ENCODE results near the gene PSAT1. TPM values are rescaled to one million over a fixed set of nuclear protein-coding genes. Genes with fewer than 3 reads are reported as not detected.

PSAT1 gene
- total and polyA plus RNA-seq, 2 of the 13 experiments (the other 11 are each of a cell fraction or from before 2014, with no cell fraction given), result 135 to 229 TPM

DNA sequence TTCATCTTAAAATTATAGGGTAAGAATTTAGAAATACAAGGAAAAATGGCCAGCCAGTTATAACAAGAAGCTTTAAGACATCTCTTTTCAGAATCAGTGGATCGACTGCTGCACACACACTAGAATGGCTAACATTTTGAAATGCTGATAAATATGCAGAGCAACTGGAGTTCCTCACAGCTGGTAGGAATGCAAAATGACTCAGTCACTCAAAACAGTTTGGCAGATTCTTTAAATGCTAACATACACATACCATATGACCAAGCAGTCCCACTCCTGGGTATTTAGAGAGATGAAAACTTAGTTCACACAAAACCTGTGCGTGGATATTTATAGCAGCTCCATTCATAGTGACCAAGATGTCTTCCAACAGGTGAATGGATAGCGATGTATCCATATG, 23.2 kb upstream of the PSAT1 start (continued):
- TF ChIP-seq, protein P1, sequence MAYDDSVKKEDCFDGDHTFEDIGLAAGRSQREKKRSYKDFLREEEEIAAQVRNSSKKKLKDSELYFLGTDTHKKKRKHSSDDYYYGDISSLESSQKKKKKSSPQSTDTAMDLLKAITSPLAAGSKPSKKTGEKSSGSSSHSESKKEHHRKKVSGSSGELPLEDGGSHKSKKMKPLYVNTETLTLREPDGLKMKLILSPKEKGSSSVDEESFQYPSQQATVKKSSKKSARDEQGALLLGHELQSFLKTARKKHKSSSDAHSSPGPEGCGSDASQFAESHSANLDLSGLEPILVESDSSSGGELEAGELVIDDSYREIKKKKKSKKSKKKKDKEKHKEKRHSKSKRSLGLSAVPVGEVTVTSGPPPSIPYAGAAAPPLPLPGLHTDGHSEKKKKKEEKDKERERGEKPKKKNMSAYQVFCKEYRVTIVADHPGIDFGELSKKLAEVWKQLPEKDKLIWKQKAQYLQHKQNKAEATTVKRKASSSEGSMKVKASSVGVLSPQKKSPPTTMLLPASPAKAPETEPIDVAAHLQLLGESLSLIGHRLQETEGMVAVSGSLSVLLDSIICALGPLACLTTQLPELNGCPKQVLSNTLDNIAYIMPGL (CRISPR knock-in tag; IDR thresholded peaks at IDR 0.05; ENCODE audit: borderline replicate concordance in 1 of 2, low read depth in 1 of 2), result no peak
- TF ChIP-seq, protein P2, sequence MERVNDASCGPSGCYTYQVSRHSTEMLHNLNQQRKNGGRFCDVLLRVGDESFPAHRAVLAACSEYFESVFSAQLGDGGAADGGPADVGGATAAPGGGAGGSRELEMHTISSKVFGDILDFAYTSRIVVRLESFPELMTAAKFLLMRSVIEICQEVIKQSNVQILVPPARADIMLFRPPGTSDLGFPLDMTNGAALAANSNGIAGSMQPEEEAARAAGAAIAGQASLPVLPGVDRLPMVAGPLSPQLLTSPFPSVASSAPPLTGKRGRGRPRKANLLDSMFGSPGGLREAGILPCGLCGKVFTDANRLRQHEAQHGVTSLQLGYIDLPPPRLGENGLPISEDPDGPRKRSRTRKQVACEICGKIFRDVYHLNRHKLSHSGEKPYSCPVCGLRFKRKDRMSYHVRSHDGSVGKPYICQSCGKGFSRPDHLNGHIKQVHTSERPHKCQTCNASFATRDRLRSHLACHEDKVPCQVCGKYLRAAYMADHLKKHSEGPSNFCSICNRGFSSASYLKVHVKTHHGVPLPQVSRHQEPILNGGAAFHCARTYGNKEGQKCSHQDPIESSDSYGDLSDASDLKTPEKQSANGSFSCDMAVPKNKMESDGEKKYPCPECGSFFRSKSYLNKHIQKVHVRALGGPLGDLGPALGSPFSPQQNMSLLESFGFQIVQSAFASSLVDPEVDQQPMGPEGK (CRISPR knock-in tag; IDR thresholded peaks at IDR 0.05), result no peak

DNA sequence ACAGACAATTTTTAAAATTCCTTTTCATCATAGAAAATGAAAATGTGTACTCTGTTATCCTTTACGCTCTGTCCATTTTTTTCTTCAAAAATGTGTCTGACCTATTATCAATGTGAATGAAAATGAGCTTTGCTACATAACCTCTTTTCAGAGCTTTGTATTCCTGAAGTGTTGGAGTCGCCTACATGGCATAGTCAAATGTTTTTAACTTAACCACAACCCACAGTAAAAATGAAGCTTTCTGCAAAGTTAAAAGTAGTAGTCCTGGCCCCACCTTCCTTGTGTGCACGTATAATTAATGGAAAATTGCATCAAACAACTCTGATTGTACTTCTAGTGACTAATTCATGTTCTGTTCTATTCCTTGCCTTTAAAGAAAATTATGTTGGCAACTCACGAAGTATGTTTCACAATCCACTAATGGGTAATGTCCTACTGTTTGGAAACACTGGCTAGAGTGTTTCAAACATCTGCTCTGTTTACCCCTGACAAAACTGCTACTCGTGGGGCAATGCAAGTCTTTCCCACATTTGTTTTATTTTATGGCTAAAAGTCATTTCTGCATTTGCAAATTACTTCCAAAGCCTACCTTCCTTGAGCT, 18.6 kb upstream of the PSAT1 start:
- peak; percentile 82 for ATAC-seq
- Histone ChIP-seq H3K79me2 (ENCODE audit: insufficient read depth, low read length) (no peaks in the 10 kb centered on the region), H3K27me3 (ENCODE audit: control insufficient read depth in 1 of 2, insufficient read depth in 2 of 2, low read length in 2 of 2) (no peaks in the 10 kb centered on the region), H3K27ac (ENCODE audit: extremely low read length, insufficient read depth, low read length) (peak overlapping the region; percentile 77), H3K9me3 (ENCODE audit: low read length) (no peaks in the 10 kb centered on the region), H3K36me3 (replicated peaks in 1 of 2; ENCODE audit: control insufficient read depth in 1 of 2, insufficient read depth in 2 of 2, low read length in 2 of 2) (no peaks in the 10 kb centered on the region), H3K4me3 (replicated peaks in 1 of 3; ENCODE audit: insufficient read depth in 1 of 3, low read depth in 2 of 3, low read length in 3 of 3) (peak overlapping the region in 2 of 3 experiments; percentile 19 to 25; a peak in 2 of 6 replicates), H3K4me2 (ENCODE audit: low read depth, low read length) (peak overlapping the region; percentile 59), H3K4me1 (ENCODE audit: insufficient read depth, low read length) (peaks cover 43% of the 10 kb centered on the region), H4K20me1 (ENCODE audit: insufficient read depth, low read length) (no peaks in the 10 kb centered on the region), H2AFZ (ENCODE audit: low read length) (peak overlapping the region; percentile 29), H3K9ac (ENCODE audit: insufficient read depth, low read depth, low read length) (peak overlapping the region; percentile 33)
- DNase-seq (ENCODE audit: low spot score), result peak; percentile 71
- intact Hi-C loops (cut with micrococcal nuclease; ENCODE audit: unreplicated experiment), result loop anchor here (2.0 to 5.0 kb wide), 2 partner anchors 17 to 49 kb away; no protein-coding TSS in a partner anchor
- 28% methylated on average over 5 of the region's 5 CpGs for WGBS (ENCODE audit: low lambda C conversion rate)
- CTCF ChIA-PET (ENCODE audit: low intra/inter-chr PET ratio, low total read pairs), result interaction anchor here (1.1 kb wide), 1 partner anchor 18 kb away, joined by 3 read pairs; no protein-coding TSS in a partner anchor
- no TSS peak for BruUV-seq (replicated peaks)
- in situ Hi-C loops (cut with HindIII; ENCODE audit: extremely low pct_ligation_motif_present, low pct_unique_long_range_greater_than_20kb), result no loop called here
- peak; percentile 76 for FAIRE-seq
- POLR2A ChIA-PET, result interaction anchor here (1.1 to 6.9 kb wide), 2 partner anchors 9 to 18 kb away, joined by 3 to 114 read pairs; partner anchors contain the start of gene PSAT1
- TF ChIP-seq FOXA3 (CRISPR knock-in tag; IDR thresholded peaks at IDR 0.05), result peak; percentile 59; the same call in 1 of the 2 replicates
- TF ChIP-seq CEBPB (IDR thresholded peaks at IDR 0.05; ENCODE audit: borderline replicate concordance, low read depth, low read length), result peak; percentile 94
- TF ChIP-seq, protein P3, sequence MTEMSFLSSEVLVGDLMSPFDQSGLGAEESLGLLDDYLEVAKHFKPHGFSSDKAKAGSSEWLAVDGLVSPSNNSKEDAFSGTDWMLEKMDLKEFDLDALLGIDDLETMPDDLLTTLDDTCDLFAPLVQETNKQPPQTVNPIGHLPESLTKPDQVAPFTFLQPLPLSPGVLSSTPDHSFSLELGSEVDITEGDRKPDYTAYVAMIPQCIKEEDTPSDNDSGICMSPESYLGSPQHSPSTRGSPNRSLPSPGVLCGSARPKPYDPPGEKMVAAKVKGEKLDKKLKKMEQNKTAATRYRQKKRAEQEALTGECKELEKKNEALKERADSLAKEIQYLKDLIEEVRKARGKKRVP (CRISPR knock-in tag; IDR thresholded peaks at IDR 0.05), result peak in 1 of 2 experiments; percentile 80; a peak in 2 of 4 replicates
- 0 out of 2 replicates have a peak, but pooled peaks have one; percentile 6 for TF ChIP-seq SMC3 (IDR thresholded peaks at IDR 0.05; ENCODE audit: low read length)
- no peak for TF ChIP-seq ZNF724P (CRISPR knock-in tag; IDR thresholded peaks at IDR 0.05; ENCODE audit: borderline replicate concordance)
- TF ChIP-seq, protein P4, sequence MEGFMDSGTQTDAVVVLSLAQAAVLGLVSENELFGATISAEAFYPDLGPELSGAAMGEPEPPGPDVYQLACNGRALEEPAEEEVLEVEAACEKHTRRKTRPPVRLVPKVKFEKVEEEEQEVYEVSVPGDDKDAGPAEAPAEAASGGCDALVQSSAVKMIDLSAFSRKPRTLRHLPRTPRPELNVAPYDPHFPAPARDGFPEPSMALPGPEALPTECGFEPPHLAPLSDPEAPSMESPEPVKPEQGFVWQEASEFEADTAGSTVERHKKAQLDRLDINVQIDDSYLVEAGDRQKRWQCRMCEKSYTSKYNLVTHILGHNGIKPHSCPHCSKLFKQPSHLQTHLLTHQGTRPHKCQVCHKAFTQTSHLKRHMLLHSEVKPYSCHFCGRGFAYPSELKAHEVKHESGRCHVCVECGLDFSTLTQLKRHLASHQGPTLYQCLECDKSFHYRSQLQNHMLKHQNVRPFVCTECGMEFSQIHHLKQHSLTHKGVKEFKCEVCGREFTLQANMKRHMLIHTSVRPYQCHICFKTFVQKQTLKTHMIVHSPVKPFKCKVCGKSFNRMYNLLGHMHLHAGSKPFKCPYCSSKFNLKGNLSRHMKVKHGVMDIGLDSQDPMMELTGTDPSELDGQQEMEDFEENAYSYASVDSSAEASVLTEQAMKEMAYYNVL (CRISPR knock-in tag; IDR thresholded peaks at IDR 0.05; ENCODE audit: borderline replicate concordance), result no peak
- TF ChIP-seq, protein P5, sequence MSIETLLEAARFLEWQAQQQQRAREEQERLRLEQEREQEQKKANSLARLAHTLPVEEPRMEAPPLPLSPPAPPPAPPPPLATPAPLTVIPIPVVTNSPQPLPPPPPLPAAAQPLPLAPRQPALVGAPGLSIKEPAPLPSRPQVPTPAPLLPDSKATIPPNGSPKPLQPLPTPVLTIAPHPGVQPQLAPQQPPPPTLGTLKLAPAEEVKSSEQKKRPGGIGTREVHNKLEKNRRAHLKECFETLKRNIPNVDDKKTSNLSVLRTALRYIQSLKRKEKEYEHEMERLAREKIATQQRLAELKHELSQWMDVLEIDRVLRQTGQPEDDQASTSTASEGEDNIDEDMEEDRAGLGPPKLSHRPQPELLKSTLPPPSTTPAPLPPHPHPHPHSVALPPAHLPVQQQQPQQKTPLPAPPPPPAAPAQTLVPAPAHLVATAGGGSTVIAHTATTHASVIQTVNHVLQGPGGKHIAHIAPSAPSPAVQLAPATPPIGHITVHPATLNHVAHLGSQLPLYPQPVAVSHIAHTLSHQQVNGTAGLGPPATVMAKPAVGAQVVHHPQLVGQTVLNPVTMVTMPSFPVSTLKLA (IDR thresholded peaks at IDR 0.05), result no peak
- 0 out of 2 replicates have a peak, but pooled peaks have one; percentile 8 for TF ChIP-seq FOSL2 (CRISPR knock-in tag; IDR thresholded peaks at IDR 0.05)

Data from HepG2 (cell line).